GM13976 (cell line): ENCODE measurements around the gene MALAT1.

Source experiments
- DNase-seq: peaks from one replicate; pipeline ENCODE4 v3.0.0; 2012; ENCODE audit warnings: low spot score
- CTCF ChIP-seq: IDR thresholded peaks from 2 replicates; pipeline ENCODE4 v1.5.1; 2012; ENCODE audit warnings: borderline replicate concordance, mild to moderate bottlenecking; ENCODE audit not compliant: insufficient read depth; ENCODE audit errors: extremely low read depth, missing control alignments, control extremely low read depth
- in situ Hi-C: fragments of 300-500 bp; cut with MboI; formaldehyde crosslinking; loops from one replicate; pipeline ENCODE4 v1.12.0; 2022; ENCODE audit warnings: low sequenced_read_pairs, mixed read lengths, inconsistent platforms; ENCODE audit not compliant: unreplicated experiment

MALAT1 gene

GRCh38 chr11:65500387-65501185, 1.7 kb downstream of the MALAT1 start:
- DNase-seq: no peak

GRCh38 chr11:65501186-65501471, 2.3 kb downstream of the MALAT1 start:
- no peak for DNase-seq
- in situ Hi-C loops: no loop called here
- TF ChIP-seq CTCF: no peak

More at GRCh38 chr11:65500387-65501185, 1.7 kb downstream of the MALAT1 start:
- no peak for TF ChIP-seq CTCF
- in situ Hi-C loops: no loop called here

- in situ Hi-C loops: no loop called here
- no peak for TF ChIP-seq CTCF
- no peak for DNase-seq
Observed at GRCh38 chr11:65501472-65502273, 2.8 kb downstream of the MALAT1 start.

- in situ Hi-C loops: no loop called here
- TF ChIP-seq CTCF: no peak
- DNase-seq: no peak
Observed at GRCh38 chr11:65502274-65502554, 3.4 kb downstream of the MALAT1 start.

- TF ChIP-seq CTCF: no peak
- in situ Hi-C loops: no loop called here
- no peak for DNase-seq
Observed at GRCh38 chr11:65502555-65503367, 3.9 kb downstream of the MALAT1 start.

GRCh38 chr11:65503368-65503948, 4.6 kb downstream of the MALAT1 start:
- no peak for TF ChIP-seq CTCF
- in situ Hi-C loops: no loop called here
- no peak for DNase-seq
